ENCODE results near the gene LNX1.

The LNX1 gene

GRCh38 chr4:53573696-53574095 is 17.6 kb downstream of the LNX1 start:
- no peak for DNase-seq (ENCODE audit: low read depth in 3 of 3)

- DNase-seq (ENCODE audit: low read depth in 3 of 3): no peak
Observed at GRCh38 chr4:53572600-53572994, 18.7 kb downstream of the LNX1 start.

GRCh38 chr4:53571936-53572599 is 19.2 kb downstream of the LNX1 start:
- DNase-seq (ENCODE audit: low read depth in 3 of 3): no peak

- no peak for DNase-seq (ENCODE audit: low read depth in 3 of 3)
Observed at GRCh38 chr4:53563824-53564223, 27.5 kb downstream of the LNX1 start.

- DNase-seq (ENCODE audit: low read depth in 3 of 3): no peak
Observed at GRCh38 chr4:53562409-53562808, 28.9 kb downstream of the LNX1 start.

GRCh38 chr4:53559021-53559620 is 32.2 kb downstream of the LNX1 start:
- no peak for DNase-seq (ENCODE audit: low read depth in 3 of 3)

GRCh38 chr4:53558065-53558801 is 33.1 kb downstream of the LNX1 start:
- DNase-seq (ENCODE audit: low read depth in 3 of 3): no peak

GRCh38 chr4:53557669-53558064 is 33.6 kb downstream of the LNX1 start:
- no peak for DNase-seq (ENCODE audit: low read depth in 3 of 3)

- DNase-seq (ENCODE audit: low read depth in 3 of 3): no peak
Observed at GRCh38 chr4:53556651-53557050, 34.6 kb downstream of the LNX1 start.

- no peak for DNase-seq (ENCODE audit: low read depth in 3 of 3)
Observed at GRCh38 chr4:53553486-53554210, 37.6 kb downstream of the LNX1 start.

- no peak for DNase-seq (ENCODE audit: low read depth in 3 of 3)
Observed at GRCh38 chr4:53552711-53553110, 38.6 kb downstream of the LNX1 start.

GRCh38 chr4:53551958-53552357 is 39.3 kb downstream of the LNX1 start:
- DNase-seq (ENCODE audit: low read depth in 3 of 3): no peak

- DNase-seq (ENCODE audit: low read depth in 3 of 3): no peak
Observed at GRCh38 chr4:53551281-53551864, 39.9 kb downstream of the LNX1 start.

- DNase-seq (ENCODE audit: low read depth in 3 of 3): no peak
Observed at GRCh38 chr4:53548662-53549061, 42.6 kb downstream of the LNX1 start.

GRCh38 chr4:53547983-53548382 is 43.3 kb downstream of the LNX1 start:
- no peak for DNase-seq (ENCODE audit: low read depth in 3 of 3)

- DNase-seq (ENCODE audit: low read depth in 3 of 3): no peak
Observed at GRCh38 chr4:53545942-53546581, 45.2 kb downstream of the LNX1 start.

- DNase-seq (ENCODE audit: low read depth in 3 of 3): no peak
Observed at GRCh38 chr4:53545273-53545672, 46.0 kb downstream of the LNX1 start.

- no peak for DNase-seq (ENCODE audit: low read depth in 3 of 3)
Observed at GRCh38 chr4:53543561-53543960, 47.7 kb downstream of the LNX1 start.

GRCh38 chr4:53541577-53542206 is 49.6 kb downstream of the LNX1 start:
- no peak for DNase-seq (ENCODE audit: low read depth in 3 of 3)

- DNase-seq (ENCODE audit: low read depth in 3 of 3): no peak
Observed at GRCh38 chr4:53538756-53539155, 52.5 kb downstream of the LNX1 start.

- no peak for DNase-seq (ENCODE audit: low read depth in 3 of 3)
Observed at GRCh38 chr4:53537606-53538005, 53.7 kb downstream of the LNX1 start.
